H1 (cell line): ENCODE measurements around the gene ITPKB. TPM values are rescaled to one million over a fixed set of nuclear protein-coding genes. Genes with fewer than 3 reads are reported as not detected.

Experiments
- CTCF ChIA-PET: fragments of 300-600 bp; sonication (Branson Sonifier 250); formaldehyde crosslinking; loops from one replicate; lab custom pipeline; 2021; ENCODE audit not compliant: partially characterized antibody; lab: Charles Lee
- POLR2A ChIA-PET: fragments of 300-600 bp; sonication (Branson Sonifier 250); formaldehyde crosslinking; loops from one replicate; lab custom pipeline; 2021; ENCODE audit warnings: inconsistent platforms; ENCODE audit not compliant: partially characterized antibody; lab: Charles Lee
- DNase-seq, 2 experiments: peaks; one replicate each; pipeline versions ENCODE4 v3.0.0 to v3.0.0-alpha.2; 2010 to 2022; ENCODE audit warnings: low spot score in 2 of 2, low read depth in 1 of 2, mixed read lengths in 1 of 2
- FAIRE-seq: peaks from 2 replicates; lab custom pipeline; 2011; peaks lifted over from hg19 to GRCh38; lab: Jason Lieb, UNC
- H2AFZ ChIP-seq: 2 replicates; pipeline ENCODE4 v1.8.1; 2012; ENCODE audit warnings: low read length, inconsistent platforms
- H2AK5ac ChIP-seq: 2 replicates; pipeline ENCODE4 v1.6.1; 2013; ENCODE audit warnings: low read depth, low read length
- H2BK120ac ChIP-seq: replicated peaks from 2 replicates; pipeline ENCODE3; 2013; ENCODE audit warnings: low read depth, low read length, inconsistent platforms
- H2BK12ac ChIP-seq: 2 replicates; pipeline ENCODE4 v1.6.1; 2013; ENCODE audit warnings: low read depth, low read length
- H2BK15ac ChIP-seq: 2 replicates; pipeline ENCODE4 v1.6.1; 2013; ENCODE audit warnings: low read length
- H2BK20ac ChIP-seq: 2 replicates; pipeline ENCODE4 v1.6.1; 2013; ENCODE audit warnings: low read length
- H2BK5ac ChIP-seq: 2 replicates; pipeline ENCODE4 v1.6.1; 2013; ENCODE audit warnings: low read depth, low read length
- H3K14ac ChIP-seq: 2 replicates; pipeline ENCODE4 v1.6.1; 2013; ENCODE audit warnings: inconsistent platforms; ENCODE audit not compliant: insufficient read length
- H3K18ac ChIP-seq: 2 replicates; pipeline ENCODE4 v1.6.1; 2013; ENCODE audit warnings: low read length; ENCODE audit errors: extremely low read depth
- H3K23ac ChIP-seq: 2 replicates; pipeline ENCODE4 v1.6.1; 2013; ENCODE audit warnings: inconsistent platforms; ENCODE audit not compliant: insufficient read length
- H3K23me2 ChIP-seq: 2 replicates; pipeline ENCODE4 v1.6.1; 2013; ENCODE audit warnings: low read depth, low read length
- H3K27ac ChIP-seq: 2 replicates; pipeline ENCODE4 v1.6.1; 2011; ENCODE audit warnings: low read depth, low read length, inconsistent platforms
- H3K27me3 ChIP-seq, 4 experiments: replicated peaks in 1 of 4; 1 replicate in 1 of 4; 2 replicates in 3 of 4; pipeline versions ENCODE4 v1.6.1 to v1.8.1; 2011 to 2013; ENCODE audit warnings: low read length in 3 of 4, mild to moderate bottlenecking in 3 of 4, inconsistent platforms in 2 of 4, mixed read lengths in 2 of 4, moderate library complexity in 1 of 4; ENCODE audit not compliant: control insufficient read depth in 3 of 4, insufficient read depth in 3 of 4; ENCODE audit errors: extremely low read depth in 1 of 4
- H3K36me3 ChIP-seq, 4 experiments: 2 replicates each; pipeline versions ENCODE4 v1.6.1 to v1.8.1; 2011 to 2013; ENCODE audit warnings: mild to moderate bottlenecking in 4 of 4, low read length in 3 of 4, moderate library complexity in 2 of 4, control low read depth in 1 of 4, inconsistent platforms in 1 of 4; ENCODE audit not compliant: insufficient read depth in 4 of 4, control insufficient read depth in 2 of 4
- H3K4ac ChIP-seq: replicated peaks from 2 replicates; pipeline ENCODE3; 2013; ENCODE audit warnings: low read length, low read depth, mixed read lengths, inconsistent platforms; ENCODE audit not compliant: insufficient read length
- H3K4me1 ChIP-seq, 4 experiments: replicated peaks in 1 of 4; 1 replicate in 1 of 4; 2 replicates in 3 of 4; pipeline versions ENCODE4 v1.6.1 to v1.8.1; 2011 to 2013; ENCODE audit warnings: low read length in 3 of 4, inconsistent platforms in 2 of 4, mixed read lengths in 1 of 4; ENCODE audit not compliant: insufficient read depth in 4 of 4, control insufficient read depth in 3 of 4
- H3K4me2 ChIP-seq, 2 experiments: 2 replicates each; pipeline versions ENCODE4 v1.6.1 to v1.8.1; 2011 to 2013; ENCODE audit warnings: low read depth in 2 of 2, low read length in 2 of 2, control low read depth in 1 of 2, inconsistent platforms in 1 of 2, mild to moderate bottlenecking in 1 of 2; ENCODE audit not compliant: insufficient read depth in 1 of 2
- H3K4me3 ChIP-seq, 4 experiments: fragments of 200-600, 300-600 bp in 1 of 4; sonication (generic), shearing (Covaris generic), sonication (Bioruptor Twin) in 1 of 4; 2 replicates each; pipeline versions ENCODE4 v1.5.1 to v1.8.1; 2011 to 2016; ENCODE audit warnings: low read length in 4 of 4, low read depth in 3 of 4, control low read depth in 2 of 4, inconsistent platforms in 2 of 4, mild to moderate bottlenecking in 2 of 4, mixed read lengths in 1 of 4, moderate library complexity in 1 of 4; ENCODE audit not compliant: insufficient read depth in 2 of 4; ENCODE audit errors: extremely low read depth in 1 of 4
- H3K56ac ChIP-seq: replicated peaks from 2 replicates; pipeline ENCODE3; 2013; ENCODE audit warnings: low read depth, mild to moderate bottlenecking, mixed read lengths, low read length, inconsistent platforms; ENCODE audit not compliant: insufficient read length
- H3K79me1 ChIP-seq: 2 replicates; pipeline ENCODE4 v1.6.1; 2013; ENCODE audit warnings: low read depth, low read length, control low read depth
- H3K79me2 ChIP-seq, 2 experiments: 2 replicates each; pipeline versions ENCODE4 v1.6.1 to v1.8.1; 2012 to 2013; ENCODE audit warnings: low read length in 2 of 2, mild to moderate bottlenecking in 2 of 2, inconsistent platforms in 1 of 2; ENCODE audit not compliant: insufficient read depth in 2 of 2, control insufficient read depth in 1 of 2
- H3K9ac ChIP-seq, 4 experiments: replicated peaks in 1 of 4; 1 replicate in 1 of 4; 2 replicates in 3 of 4; pipeline versions ENCODE4 v1.6.1 to v1.8.1; 2011 to 2013; ENCODE audit warnings: low read depth in 3 of 4, low read length in 3 of 4, control low read depth in 2 of 4, mild to moderate bottlenecking in 2 of 4, moderate library complexity in 2 of 4, inconsistent platforms in 1 of 4; ENCODE audit errors: extremely low read depth in 1 of 4
- H3K9me3 ChIP-seq, 2 experiments: 2 replicates each; pipeline versions ENCODE4 v1.6.1 to v1.8.1; 2012 to 2013; ENCODE audit warnings: mild to moderate bottlenecking in 2 of 2, moderate library complexity in 2 of 2, control low read depth in 1 of 2, inconsistent platforms in 1 of 2, low read depth in 1 of 2, low read length in 1 of 2, mixed read lengths in 1 of 2; ENCODE audit not compliant: insufficient read depth in 2 of 2
- H4K20me1 ChIP-seq, 2 experiments: replicated peaks in 1 of 2; 2 replicates each; pipeline versions ENCODE3 to v1.8.1; 2011 to 2013; ENCODE audit warnings: inconsistent platforms in 2 of 2, low read length in 2 of 2, mild to moderate bottlenecking in 1 of 2; ENCODE audit not compliant: insufficient read depth in 2 of 2, control insufficient read depth in 1 of 2
- H4K5ac ChIP-seq: 2 replicates; pipeline ENCODE4 v1.6.1; 2013; ENCODE audit warnings: low read length, low read depth, mixed read lengths, inconsistent platforms; ENCODE audit not compliant: insufficient read length
- H4K8ac ChIP-seq: 2 replicates; pipeline ENCODE4 v1.8.0; 2013; ENCODE audit warnings: mild to moderate bottlenecking, moderate library complexity, low read length, inconsistent platforms; ENCODE audit not compliant: insufficient read depth; ENCODE audit errors: extremely low read depth
- H4K91ac ChIP-seq: replicated peaks from 2 replicates; pipeline ENCODE3; 2013; ENCODE audit warnings: low read length, mixed read lengths, inconsistent platforms; ENCODE audit not compliant: insufficient read length
- BRCA1 ChIP-seq: IDR thresholded peaks from 2 replicates; pipeline ENCODE4 v1.6.1; 2012; ENCODE audit warnings: low read depth, low read length, improper control_type of control experiment
- WGBS, 2 experiments: shearing (Covaris generic) in 1 of 2; methylation state at CpG; one replicate each; pipeline versions ENCODE4 v1.1.6 to v1.1.7; 2013 to 2015; ENCODE audit warnings: low lambda C conversion rate in 2 of 2, mixed read lengths in 2 of 2, inconsistent platforms in 1 of 2, low coverage in 1 of 2, missing lambda C conversion rate in 1 of 2; ENCODE audit not compliant: insufficient replicate concordance in 2 of 2, insufficient coverage in 1 of 2, insufficient read length in 1 of 2; ENCODE audit errors: extremely low coverage in 1 of 2, missing lambda C conversion rate in 1 of 2; 5-methylcytosine and 5-hydroxymethylcytosine counted together
- polyA plus RNA-seq, 7 experiments: library from polyadenylated mRNA; depleted of rRNA in 3 of 7; stranded (reverse) in 5 of 7; unstranded in 2 of 7; fragments of >200 nt in 5 of 7; fragments of 200-250 nt in 2 of 7; gene quantifications; 1 replicate in 5 of 7; 2 replicates in 1 of 7; 4 replicates in 1 of 7; pipeline versions ENCODE4 v1.2.1 to v1.2.3, GENCODE V29; 2011 to 2013; ENCODE audit warnings: missing spikeins in 2 of 7, mixed read lengths in 2 of 7
- total RNA-seq: library from RNA; stranded (reverse); fragmentation: NEBNext Ultra II Directional; extraction: Animal tissue kit (Norgen Biotek cat#: 25700); gene quantifications from 2 replicates; pipeline ENCODE4 v1.2.1, GENCODE V29; 2021

Gene ITPKB
- total and polyA plus RNA-seq, 2 of the 8 experiments (the other 6 are each of a cell fraction or from before 2014, with no cell fraction given), result 1.7 to 4.8 TPM

- H2BK120ac ChIP-seq, result no peak overlapping the region
- no peak overlapping the region for H3K4ac ChIP-seq
- no peaks in the 10 kb centered on the region for H3K36me3 ChIP-seq
- no peak overlapping the region for H2BK15ac ChIP-seq
- no peaks in the 10 kb centered on the region for H3K9me3 ChIP-seq
- H4K8ac ChIP-seq, result no peak overlapping the region
- no peak overlapping the region for H3K18ac ChIP-seq
- TF ChIP-seq BRCA1, result no peak
- H3K14ac ChIP-seq, result no peak overlapping the region
- no peak overlapping the region for H3K4me2 ChIP-seq
- H3K27ac ChIP-seq, result no peak overlapping the region
- FAIRE-seq, result no peak
- no peak overlapping the region for H2AFZ ChIP-seq
- H2BK12ac ChIP-seq, result no peak overlapping the region
- no peak overlapping the region for H4K91ac ChIP-seq
- no peaks in the 10 kb centered on the region for H3K79me1 ChIP-seq
- CTCF ChIA-PET, result interaction anchor here (1.0 to 1.3 kb wide), 4 partner anchors 12 to 46 kb away, joined by 3 to 4 read pairs (median 4); no protein-coding TSS in a partner anchor
- H4K5ac ChIP-seq, result no peak overlapping the region
- H3K9ac ChIP-seq, result no peak overlapping the region
- no peaks in the 10 kb centered on the region for H3K23me2 ChIP-seq
- no peak overlapping the region for H2AK5ac ChIP-seq
- H3K27me3 ChIP-seq, result no peaks in the 10 kb centered on the region
- 95% methylated on average over 6 of the region's 6 CpGs; no CpG with 5 or more reads in 1 of the 2 experiments for WGBS, 2 experiments
- no peak for DNase-seq
- no peak overlapping the region for H2BK5ac ChIP-seq
- peaks cover 2 to 10% (median 2%) of the 10 kb centered on the region in 4 experiments; a peak in 5 of 7 replicates for H3K4me1 ChIP-seq
- H3K79me2 ChIP-seq, result no peaks in the 10 kb centered on the region
- no peak overlapping the region for H3K4me3 ChIP-seq
- no peak overlapping the region for H2BK20ac ChIP-seq
- POLR2A ChIA-PET, result interaction anchor here (1.3 kb wide), 2 partner anchors 10 to 12 kb away, joined by 3 to 4 read pairs; no protein-coding TSS in a partner anchor
- H3K23ac ChIP-seq, result no peak overlapping the region
- H4K20me1 ChIP-seq, result no peaks in the 10 kb centered on the region
- H3K56ac ChIP-seq, result no peak overlapping the region
Observed at GRCh38 chr1:226666164-226666506, 72.9 kb downstream of the ITPKB start.
